Bone marrow (tissue), 2 donors: ENCODE results near the gene NDE1.
"Not testable (repeated sequence)": the region's sequence is repeated elsewhere in the genome, so short reads cannot be mapped to it uniquely, and the experiment has no call there.

Source experiments
- DNase-seq, 2 donors: peaks; one replicate each; lab custom pipeline; 2025; lab: John Stamatoyannopoulos, UW

Gene NDE1

GRCh38 chr16:15701367-15701766 is 51.3 kb downstream of the NDE1 start:
- DNase-seq: no peak

GRCh38 chr16:15701975-15702970 is 52.2 kb downstream of the NDE1 start:
- no peak for DNase-seq

DNA sequence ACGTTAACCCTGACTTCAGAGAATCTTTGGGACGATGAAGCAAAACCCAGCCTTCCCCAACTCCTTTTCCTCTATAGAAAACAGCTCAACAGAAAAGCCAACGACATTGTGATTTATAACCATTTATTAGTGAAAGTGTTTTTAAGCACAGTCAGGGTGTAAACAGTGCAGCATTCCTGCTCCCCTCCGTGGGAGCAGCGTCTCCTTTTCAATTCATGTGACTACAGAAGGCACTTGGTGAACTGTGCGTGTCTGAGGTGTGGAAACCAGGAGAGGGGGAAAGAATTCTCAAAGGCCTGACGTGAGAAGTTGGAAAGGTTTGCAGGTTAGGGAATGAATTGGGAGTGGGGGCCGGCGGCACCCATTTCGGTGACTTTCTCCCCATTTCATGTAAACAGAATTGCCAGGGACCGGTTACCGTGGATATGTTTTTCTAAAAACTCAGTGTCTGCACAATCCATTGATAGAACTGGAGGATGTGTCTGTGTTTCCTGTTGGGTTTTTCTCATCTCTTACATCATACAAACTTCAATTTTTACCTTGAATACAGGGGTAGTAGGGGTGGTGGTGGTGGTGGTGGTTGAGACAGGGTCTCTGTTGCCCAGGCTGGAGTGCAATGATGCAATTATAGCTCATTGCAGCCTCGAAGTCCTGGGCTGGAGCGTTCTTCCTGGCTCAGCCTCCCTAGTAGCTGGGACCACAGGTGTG is 53.1 kb downstream of the NDE1 start:
- no peak for DNase-seq

DNA sequence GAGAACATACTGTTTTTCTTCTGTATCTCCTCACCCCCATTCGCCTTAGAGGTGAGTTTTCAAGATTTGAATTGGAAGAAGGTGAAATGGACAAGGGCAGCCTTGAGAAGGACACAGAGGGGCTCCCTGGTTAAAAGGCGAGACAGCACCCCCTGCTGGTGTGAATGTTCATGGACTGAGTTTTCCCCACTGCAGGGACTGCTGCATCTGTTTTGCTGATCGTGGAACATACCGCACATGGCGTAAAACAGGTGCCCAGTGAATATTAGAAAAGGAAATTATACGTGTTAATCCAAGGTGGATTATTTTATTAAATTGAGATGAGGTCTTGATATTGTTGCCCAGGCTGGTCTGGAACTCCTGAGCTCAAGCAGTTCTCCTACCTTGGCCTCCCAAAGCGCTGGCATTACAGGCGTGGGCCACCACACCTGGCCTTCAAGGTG is 54.5 kb downstream of the NDE1 start:
- DNase-seq: peak; percentile 16 to 36

- DNase-seq: no peak
Measured at GRCh38 chr16:15705064-15705565, 55.1 kb downstream of the NDE1 start.

- no peak for DNase-seq
Measured at GRCh38 chr16:15707332-15707731, 57.3 kb downstream of the NDE1 start.

- no peak for DNase-seq
Measured at GRCh38 chr16:15708096-15708495, 58.1 kb downstream of the NDE1 start.

DNA sequence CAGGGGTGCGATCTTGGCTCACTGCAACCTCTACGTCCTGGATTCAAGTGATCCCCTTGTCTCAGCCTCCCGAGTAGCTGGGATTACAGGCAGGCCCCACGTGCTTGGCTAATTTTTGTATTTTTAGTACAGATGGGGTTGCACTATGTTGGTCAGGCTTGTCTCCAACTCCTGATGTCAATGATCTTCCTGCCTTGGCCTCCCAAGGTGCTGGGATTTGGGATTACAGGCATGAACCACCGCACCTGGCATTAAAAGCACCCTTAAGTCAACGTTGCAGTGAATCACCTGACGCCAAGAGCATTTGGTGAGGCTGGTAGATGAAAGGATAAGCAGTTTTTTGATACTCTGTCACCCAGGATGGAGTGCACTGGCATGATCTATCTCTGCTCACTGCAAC is 59.0 kb downstream of the NDE1 start:
- no peak for DNase-seq

- DNase-seq: no peak
Measured at GRCh38 chr16:15714393-15715172, 64.5 kb downstream of the NDE1 start.

GRCh38 chr16:15715221-15715620 is 65.2 kb downstream of the NDE1 start:
- no peak for DNase-seq

GRCh38 chr16:15716694-15717447 is 66.8 kb downstream of the NDE1 start:
- DNase-seq: no peak

GRCh38 chr16:15721018-15721417 is 71.0 kb downstream of the NDE1 start:
- no peak for DNase-seq

- no peak for DNase-seq
Measured at GRCh38 chr16:15723808-15724207, 73.8 kb downstream of the NDE1 start.

- no peak for DNase-seq
Measured at GRCh38 chr16:15725641-15726240, 75.7 kb downstream of the NDE1 start.

DNA sequence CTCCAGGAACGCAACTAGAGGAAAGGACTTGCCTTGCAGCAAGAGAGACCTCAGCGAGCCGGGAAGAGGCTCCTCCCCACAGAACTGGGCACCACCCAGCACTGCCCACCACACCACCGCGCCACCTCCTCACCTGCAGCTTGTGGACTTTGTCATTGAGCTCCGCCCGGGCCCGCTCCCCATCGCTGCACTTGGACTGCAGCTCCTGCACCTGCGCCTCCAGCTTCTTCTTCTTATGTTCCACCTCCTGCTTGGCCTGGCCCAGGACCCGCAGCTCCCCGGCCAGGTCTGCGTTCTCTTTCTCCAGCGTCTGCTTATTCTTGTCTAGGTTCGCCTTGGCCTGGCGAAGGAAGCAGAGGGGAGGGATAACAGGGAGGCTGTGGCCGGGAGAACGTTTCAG is 76.7 kb downstream of the NDE1 start:
- no peak for DNase-seq

- DNase-seq: not testable (repeated sequence)
Measured at GRCh38 chr16:15727697-15728096, 77.7 kb downstream of the NDE1 start.

DNA sequence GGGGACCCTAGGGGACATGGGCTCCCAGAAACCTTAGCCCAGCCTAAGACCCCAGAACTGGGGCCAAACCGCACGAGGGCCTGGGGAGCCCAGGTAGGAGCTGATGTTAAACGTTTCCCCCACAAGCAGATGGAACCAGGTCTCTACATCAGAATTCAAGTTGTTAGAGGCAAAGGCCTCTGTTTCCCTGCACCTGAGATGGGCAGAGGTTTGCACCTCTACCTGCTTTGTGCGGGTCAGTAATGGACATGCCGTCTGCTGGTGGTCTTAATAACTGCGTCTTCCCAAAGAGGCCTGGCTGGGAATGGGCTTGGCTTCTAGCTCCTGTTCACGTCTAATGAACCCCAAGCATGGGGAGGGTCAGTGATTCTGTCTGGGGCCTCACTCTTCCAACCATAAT is 79.1 kb downstream of the NDE1 start:
- no peak for DNase-seq

GRCh38 chr16:15732416-15732815 is 82.4 kb downstream of the NDE1 start:
- DNase-seq: no peak

- no peak for DNase-seq
Measured at GRCh38 chr16:15735610-15736009, 85.6 kb downstream of the NDE1 start.

- no peak for DNase-seq
Measured at GRCh38 chr16:15736529-15736928, 86.5 kb downstream of the NDE1 start.

DNA sequence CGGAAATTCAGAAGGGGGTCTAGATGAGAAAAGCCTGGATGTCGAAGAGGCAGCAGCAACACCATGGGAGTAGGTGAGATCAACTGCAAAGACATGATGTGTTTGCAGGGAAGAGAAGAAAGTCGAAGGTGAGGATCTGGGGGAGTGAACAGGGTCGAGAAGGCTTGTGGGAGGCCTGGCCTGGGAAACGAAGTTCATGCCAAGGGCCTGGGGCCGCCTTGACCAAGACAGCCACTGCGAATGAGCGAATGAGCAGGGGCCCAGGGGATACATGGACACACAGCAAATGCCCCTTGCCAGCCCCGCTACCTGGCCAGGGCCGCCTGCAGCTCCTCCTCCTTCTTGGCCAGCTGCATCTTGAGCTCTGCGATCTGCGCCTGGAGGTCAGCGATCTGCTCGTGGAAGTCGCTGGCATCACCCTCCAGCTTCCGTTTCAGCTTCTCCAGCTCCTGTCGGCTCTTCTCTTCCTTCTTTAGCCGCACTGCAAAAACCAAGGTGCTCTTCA is 87.1 kb downstream of the NDE1 start:
- DNase-seq: no peak
